Hematopoietic multipotent progenitor cell treated with erythropoietin and hydrocortisone succinate and interleukin-3 and kit ligand, for 15 days (in vitro differentiated cells): ENCODE results near the gene HPSE.

Source experiments
- DNase-seq: peaks from one replicate; pipeline ENCODE4 v3.0.0-alpha.2; 2015; ENCODE audit warnings: low spot score

HPSE gene

GRCh38 chr4:83334425-83335241 is at the start of gene HPSE:
Gene HPSE (minus strand): TSS chr4:83334848. CDS start chr4:83334782, 66 bp downstream.
- peak; percentile 46 for DNase-seq

DNA sequence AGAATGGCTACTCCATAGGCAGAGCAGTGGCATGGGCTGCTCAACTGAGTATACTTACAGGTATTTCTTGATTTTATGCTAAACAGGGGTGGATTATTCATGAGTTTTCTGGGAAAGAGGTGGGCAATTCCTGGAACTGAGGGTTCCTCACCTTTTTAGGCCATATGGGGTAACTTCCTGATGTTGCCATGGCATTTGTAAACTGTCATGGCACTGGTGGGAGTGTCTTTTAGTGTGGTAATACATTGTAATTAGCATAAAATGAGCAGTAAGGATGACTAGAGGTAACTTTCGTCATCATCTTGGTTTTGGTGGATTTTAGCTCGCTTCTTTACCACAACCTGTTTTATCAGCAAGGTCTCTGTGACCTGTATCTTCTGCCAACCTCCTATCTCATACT is 48.2 kb upstream of the HPSE start:
- no peak for DNase-seq

GRCh38 chr4:83381173-83381572 is 46.5 kb upstream of the HPSE start:
- no peak for DNase-seq

- no peak for DNase-seq
Observed at GRCh38 chr4:83378419-83378818, 43.8 kb upstream of the HPSE start.

- no peak for DNase-seq
Observed at GRCh38 chr4:83372931-83373330, 38.3 kb upstream of the HPSE start.

DNA sequence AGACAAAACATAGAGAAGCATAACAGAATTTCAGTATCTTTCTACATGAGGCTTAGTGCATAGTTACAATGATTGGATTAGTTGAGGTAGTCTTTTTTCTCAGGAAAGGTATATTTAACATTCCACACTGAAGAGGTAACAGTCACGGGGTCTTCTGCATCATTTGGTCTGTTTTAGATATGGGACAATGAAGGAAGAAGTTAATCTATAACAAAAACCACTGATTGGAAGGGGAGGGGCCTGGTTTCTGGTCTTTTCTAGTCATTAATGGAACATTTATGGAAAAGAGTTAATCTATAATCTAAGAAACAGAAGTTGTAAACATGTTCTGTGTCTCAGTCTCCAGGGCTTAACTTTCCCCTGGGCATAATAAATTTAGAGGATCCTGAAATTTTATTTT is 37.3 kb upstream of the HPSE start:
- no peak for DNase-seq

- DNase-seq, result no peak
Observed at GRCh38 chr4:83371235-83371634, 36.6 kb upstream of the HPSE start.

DNA sequence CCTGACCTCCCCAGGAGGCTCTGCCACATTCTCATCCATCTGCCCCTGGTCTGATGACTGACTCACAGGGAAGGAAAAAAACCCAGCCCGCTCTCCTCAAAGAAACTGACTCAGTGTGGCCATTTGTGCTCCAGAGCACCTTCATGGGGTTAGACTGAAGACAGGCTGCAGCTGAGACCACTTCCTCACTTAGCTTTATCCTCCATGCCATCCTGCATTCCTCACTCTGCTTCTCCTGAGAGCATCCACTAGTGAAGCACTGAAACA is 35.9 kb upstream of the HPSE start:
- no peak for DNase-seq

DNA sequence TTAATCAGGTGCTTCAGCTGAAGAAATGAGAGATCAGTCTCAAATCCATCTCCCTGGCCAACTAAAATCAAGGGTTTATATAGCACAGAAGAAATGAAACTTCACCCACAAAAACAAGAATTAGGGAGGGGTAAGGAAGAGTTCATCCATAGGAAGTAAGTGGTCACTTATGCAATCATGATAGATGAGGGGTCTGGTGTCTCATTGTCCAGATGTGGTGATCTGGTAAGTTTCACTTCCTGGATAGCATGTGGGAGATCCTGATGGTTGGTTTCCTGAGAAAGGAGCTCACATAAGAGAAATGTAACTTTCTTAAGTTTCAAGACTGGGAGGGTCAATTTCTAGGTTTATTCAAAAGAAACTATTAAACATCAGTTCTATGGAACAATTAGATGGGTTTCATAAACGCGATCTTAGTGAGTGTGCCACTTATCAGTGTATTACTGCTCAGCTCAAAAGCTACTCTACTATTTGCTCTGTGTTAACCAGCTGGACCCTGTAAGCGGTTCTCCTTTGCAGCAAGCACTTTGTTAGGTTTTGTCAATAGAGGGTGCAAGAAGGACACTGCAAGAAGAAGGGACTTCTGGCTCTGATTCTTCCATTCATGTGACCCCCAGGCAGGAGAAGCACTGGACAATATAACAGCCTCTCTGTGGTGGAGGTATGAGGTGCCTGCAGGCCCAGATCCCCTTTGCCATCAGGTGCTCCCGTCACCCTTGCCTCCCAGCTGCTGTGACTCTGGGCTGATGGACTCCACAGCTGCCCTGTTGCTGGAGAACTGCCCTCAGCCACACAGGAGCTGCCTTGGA is 35.4 kb upstream of the HPSE start:
- DNase-seq, result no peak

DNA sequence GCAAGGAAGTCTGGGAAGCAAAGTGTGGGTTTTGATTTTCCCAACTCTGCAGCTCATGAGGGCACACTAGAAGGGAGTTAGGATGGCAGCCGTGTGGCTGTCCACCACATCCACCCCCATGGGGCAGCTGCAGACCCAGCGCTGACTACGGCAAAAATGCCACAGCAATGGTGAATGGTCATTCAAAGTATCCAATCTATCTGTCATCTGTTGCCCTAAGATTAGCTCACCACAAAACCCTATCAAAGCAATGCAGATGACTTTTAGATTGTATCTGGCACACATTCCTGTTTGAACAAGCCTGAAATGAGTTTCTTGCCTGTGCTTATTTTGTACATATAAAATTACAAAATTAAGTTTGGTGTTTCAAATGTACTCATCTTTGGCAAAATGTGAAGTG is 29.7 kb upstream of the HPSE start:
- no peak for DNase-seq

DNA sequence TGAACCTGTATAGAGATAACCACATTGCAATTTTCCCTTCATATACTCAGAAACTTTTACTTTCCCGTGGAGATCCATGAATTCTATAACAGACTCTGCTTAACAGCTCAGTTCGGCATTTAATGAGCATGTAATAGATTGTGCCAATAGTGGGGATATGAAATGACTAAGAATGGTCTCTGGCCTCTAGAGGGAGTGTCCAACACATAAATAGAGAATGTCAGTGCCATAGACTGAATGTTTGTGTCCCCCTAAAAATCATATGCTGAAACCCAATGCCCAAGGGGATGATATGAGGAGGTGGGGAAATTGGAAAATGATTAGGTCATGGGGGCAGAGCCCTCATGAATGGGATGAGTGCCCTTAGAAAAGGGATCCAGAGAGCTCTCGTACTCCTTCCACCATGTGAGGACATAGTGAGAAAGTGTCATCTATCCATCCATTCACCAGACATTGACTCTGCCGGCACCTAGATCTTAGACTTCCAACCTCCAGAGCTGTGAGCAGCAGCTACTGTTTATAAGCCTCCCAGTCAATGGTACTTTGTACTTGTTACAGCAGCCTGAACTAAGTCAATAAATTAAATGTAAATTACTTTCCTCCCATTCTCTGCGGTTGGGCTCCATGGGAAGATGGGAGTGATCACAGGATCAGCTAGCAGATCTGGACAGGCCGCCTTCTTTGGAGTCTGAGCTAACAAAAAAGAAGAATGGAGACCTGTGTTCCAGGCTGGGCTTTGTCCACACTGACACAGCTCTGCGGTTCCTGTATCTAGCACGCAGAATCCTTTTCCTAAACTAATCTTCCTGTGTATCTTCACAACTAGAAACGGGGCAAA is 28.1 kb upstream of the HPSE start:
- peak; percentile 14 for DNase-seq

DNA sequence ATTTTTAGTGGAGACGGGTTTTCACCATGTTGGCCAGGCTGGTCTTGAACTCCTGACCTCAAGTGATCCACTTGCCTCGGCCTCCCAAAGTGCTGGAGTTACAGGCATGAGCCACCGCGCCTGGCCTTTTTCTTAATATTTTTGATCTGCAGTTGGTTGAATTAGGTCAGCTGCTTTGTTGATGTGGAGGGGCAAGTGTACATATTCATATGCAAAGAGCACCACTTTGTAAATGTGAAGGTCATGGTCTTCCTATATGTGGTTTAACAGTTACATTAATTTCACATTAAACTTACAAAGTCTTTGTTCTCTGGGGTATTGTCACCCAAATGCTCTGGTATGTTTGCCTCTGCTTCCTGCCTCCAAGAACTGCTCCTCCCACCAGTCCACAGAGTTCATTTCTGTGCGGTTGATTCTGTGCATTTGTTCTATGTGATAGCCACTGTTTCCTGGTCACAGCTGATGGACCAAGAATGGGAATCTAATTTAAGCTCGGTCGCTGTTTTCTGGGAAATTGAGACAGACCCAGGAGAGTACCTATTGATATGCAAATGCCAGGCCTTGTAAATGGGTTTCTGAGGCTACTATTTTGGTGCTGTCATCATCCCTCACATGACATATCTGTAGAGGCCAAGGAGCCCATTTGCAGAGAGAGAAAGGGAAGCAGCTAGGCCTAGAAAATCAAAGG is 26.9 kb upstream of the HPSE start:
- DNase-seq, result no peak

DNA sequence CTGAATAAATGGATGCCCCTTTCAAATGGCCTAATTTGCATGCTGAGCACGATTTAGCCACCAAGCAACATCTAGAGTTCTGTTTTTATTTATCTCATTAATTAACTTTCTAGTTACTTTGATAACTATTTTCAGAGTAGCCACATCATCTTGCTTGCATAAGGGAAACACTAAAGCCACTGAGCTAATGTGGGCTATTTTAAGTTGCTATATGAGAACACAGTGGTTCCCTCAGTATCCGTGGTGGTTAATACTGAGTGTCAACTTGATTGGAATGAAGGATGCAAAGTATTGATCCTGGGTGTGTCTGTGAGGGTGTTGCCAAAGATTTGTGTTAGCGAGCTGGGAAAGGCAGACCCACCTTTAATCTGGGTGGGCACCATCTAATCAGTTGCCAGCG is 25.4 kb upstream of the HPSE start:
- no peak for DNase-seq

- no peak for DNase-seq
Observed at GRCh38 chr4:83358410-83358809, 23.8 kb upstream of the HPSE start.

DNA sequence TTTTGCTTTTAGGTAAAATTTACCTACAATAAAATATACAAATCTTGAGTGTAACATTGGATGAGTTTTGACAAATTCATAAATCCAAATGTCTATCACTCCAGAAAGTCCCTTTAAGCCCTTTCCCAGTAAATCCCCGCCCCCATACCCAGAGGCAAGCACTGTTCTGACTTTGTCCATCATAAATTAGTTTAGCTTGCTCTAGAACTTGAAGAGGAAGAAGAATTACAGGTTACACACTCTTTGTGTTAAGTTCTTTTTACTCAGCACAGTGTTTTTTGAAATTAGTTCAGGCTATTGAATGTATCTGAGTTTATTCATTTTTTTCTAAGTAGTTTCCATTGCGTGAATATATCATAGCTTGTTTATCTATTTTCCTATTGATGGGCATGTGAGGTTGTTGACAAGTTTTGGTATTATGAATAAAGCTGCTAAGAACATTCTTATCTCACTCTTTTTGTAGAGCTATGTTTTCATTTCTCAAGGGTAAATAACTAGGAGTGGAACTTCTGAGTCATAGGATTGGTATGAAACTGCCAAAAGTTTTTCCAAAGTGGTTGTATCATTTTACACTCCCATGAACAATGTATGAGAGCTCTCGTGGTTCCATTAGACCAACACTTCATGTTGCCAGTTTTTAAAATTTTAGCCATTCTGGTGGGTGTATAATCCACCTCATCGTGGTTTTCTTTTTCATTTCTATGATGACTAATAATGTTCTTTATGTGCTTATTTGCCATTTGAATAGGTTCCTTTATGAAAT is 22.4 kb upstream of the HPSE start:
- no peak for DNase-seq

DNA sequence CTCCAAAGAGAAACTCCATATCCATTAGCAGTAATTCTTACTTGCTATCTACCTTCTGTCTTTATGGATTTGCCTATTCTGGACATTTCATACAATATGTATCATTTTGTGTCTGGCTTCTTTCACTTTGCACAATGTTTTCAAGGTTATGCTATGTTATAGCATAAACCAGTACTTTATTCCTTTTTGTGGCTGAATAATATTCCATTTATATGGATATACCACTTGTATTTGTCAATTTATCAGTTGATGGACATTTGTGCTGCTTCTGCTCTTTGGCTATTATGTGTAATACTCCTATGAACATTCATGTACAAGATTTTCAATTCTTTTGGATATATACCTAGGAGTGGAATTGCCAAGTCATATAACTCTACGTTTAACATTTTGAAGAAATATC is 18.9 kb upstream of the HPSE start:
- no peak for DNase-seq

DNA sequence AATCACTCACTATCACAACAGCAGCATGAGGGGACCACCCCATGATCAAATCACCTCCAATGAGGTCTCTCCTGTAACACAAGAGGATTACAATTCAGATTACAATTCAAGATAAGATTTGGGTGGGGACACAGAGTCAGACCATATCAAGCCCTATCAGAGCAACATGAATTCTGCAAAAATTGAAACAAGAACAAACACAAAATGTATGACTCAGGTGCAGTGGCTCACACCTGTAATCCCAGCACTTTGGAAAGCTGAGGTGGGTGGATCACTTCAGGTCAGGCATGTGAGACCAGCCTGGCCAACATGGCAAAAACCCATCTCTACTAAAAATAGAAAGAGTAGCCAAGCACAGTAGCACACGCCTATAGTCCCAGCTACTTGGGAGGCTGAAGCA is 13.4 kb upstream of the HPSE start:
- no peak for DNase-seq

DNA sequence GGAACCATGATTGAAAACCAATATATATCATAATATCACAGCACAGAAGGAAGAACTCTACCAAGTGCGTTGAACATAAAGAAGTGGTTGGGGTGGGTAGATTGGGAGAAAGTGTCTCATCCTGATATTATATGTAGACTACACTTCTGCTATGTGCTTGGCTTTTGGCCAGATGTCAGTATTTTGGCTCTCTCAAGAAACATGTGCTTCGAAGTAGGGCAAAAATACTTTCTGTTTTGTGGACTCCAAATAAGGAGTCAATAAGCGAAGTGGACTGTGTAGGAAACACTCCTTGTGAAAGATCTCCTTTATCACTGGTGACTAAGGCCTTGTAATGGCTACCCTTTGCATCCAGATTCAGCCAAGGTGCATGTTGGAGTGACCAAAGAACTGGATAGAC is 7.8 kb upstream of the HPSE start:
- no peak for DNase-seq

- DNase-seq, result no peak
Observed at GRCh38 chr4:83340692-83341343, 6.2 kb upstream of the HPSE start.

- DNase-seq, result no peak
Observed at GRCh38 chr4:83339573-83339972, 4.9 kb upstream of the HPSE start.

DNA sequence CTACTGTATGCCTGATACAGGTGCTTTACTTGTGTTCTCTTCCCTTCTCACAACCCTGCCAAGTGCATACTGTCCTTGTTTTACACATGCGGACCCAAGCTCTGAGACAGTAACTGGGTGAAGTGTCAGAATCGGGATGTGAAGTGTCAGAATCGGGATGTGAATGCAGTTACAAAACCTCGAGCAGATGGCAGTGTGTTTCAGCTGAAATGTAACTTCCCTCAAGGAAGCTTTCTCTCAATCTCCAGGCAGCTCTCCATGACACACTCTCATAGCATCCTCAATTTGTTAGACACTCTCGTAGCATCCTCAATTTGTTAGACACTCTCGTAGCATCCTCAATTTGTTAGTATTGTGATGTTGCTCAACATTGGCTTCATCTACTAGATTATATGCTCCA is 1.1 kb upstream of the HPSE start:
- DNase-seq, result no peak
